HCT116 (cell line): ENCODE measurements around the gene RBKS. TPM values are rescaled to one million over a fixed set of nuclear protein-coding genes. Genes with fewer than 3 reads are reported as not detected.
"Not testable (repeated sequence)": the region's sequence is repeated elsewhere in the genome, so short reads cannot be mapped to it uniquely, and the experiment has no call there.

Experiments
- ATAC-seq: fragments of 200-7000 bp; cut with Tn5 transposase; 2 replicates; pipeline ENCODE4 v1.9.1; 2020; ENCODE audit warnings: mild to moderate bottlenecking, moderate library complexity
- BruUV-seq: library from RNA; stranded (reverse); fragments of 400-500 nt; replicated peaks from 2 replicates; lab custom pipeline; 2021; lab: Mats Ljungman, UMichigan
- CTCF ChIA-PET: fragments of 300-600 bp; sonication (Branson Sonifier 250); formaldehyde crosslinking; loops from one replicate; lab custom pipeline; 2021; ENCODE audit warnings: antibody characterized with exemption; lab: Charles Lee
- POLR2A ChIA-PET: fragments of 300-600, 350-600 bp; sonication (Branson Sonifier 250); formaldehyde crosslinking; loops from one replicate; lab custom pipeline; 2021; ENCODE audit warnings: antibody characterized with exemption; lab: Charles Lee
- RAD21 ChIA-PET, 2 experiments: fragments of 300-600 bp; sonication (Branson Sonifier 250); formaldehyde crosslinking; loops; one replicate each; lab custom pipeline; 2023; ENCODE audit warnings: low total read pairs in 2 of 2; ENCODE audit not compliant: uncharacterized antibody in 2 of 2, unreplicated experiment in 2 of 2, low non-redundant PET in 1 of 2; lab: Charles Lee
- DNase-seq: peaks from one replicate; pipeline ENCODE4 v3.0.0-alpha.2; 2010; ENCODE audit warnings: low read depth, low spot score
- H2AFZ ChIP-seq: fragments of 200-600 bp; shearing (Covaris generic), sonication (generic); 2 replicates; pipeline ENCODE4 v1.6.1; 2017; ENCODE audit warnings: low read depth, mixed run types, mixed read lengths, antibody characterized with exemption, low read length; ENCODE audit not compliant: poor library complexity, severe bottlenecking
- H3K27ac ChIP-seq: 2 replicates; pipeline ENCODE4 v1.5.1; 2012; ENCODE audit warnings: low read depth, low read length
- H3K27me3 ChIP-seq: fragments of 200-600 bp; sonication (generic); 2 replicates; pipeline ENCODE4 v1.6.1; 2016; ENCODE audit warnings: mixed run types, low read length, mixed read lengths; ENCODE audit not compliant: insufficient read depth
- H3K36me3 ChIP-seq, 2 experiments: fragments of 200-500 bp in 1 of 2; fragments of 200-600 bp in 1 of 2; sonication (Bioruptor generic) in 1 of 2; sonication (generic) in 1 of 2; 2 replicates each; pipeline versions ENCODE4 v1.5.1 to v1.6.1; 2014 to 2016; ENCODE audit warnings: low read length in 2 of 2, inconsistent platforms in 1 of 2, mixed read lengths in 1 of 2, mixed run types in 1 of 2; ENCODE audit not compliant: insufficient read depth in 2 of 2, control insufficient read depth in 1 of 2
- H3K4me1 ChIP-seq, 2 experiments: fragments of 200-600 bp in 1 of 2; sonication (generic) in 1 of 2; 2 replicates each; pipeline versions ENCODE4 v1.5.1 to v1.6.1; 2012 to 2017; ENCODE audit warnings: low read length in 2 of 2, inconsistent platforms in 1 of 2, mild to moderate bottlenecking in 1 of 2, mixed read lengths in 1 of 2, mixed run types in 1 of 2, moderate library complexity in 1 of 2; ENCODE audit not compliant: insufficient read depth in 2 of 2, control insufficient read depth in 1 of 2
- H3K4me2 ChIP-seq: fragments of 200-600 bp; sonication (generic); 2 replicates; pipeline ENCODE4 v1.6.1; 2017; ENCODE audit warnings: mixed run types, low read length, mixed read lengths
- H3K4me3 ChIP-seq, 2 experiments: fragments of 200-600 bp in 1 of 2; sonication (generic) in 1 of 2; replicated peaks in 1 of 2; 2 replicates each; pipeline ENCODE4 v1.5.1; 2011 to 2016; ENCODE audit warnings: low read length in 2 of 2, control low read depth in 1 of 2, low read depth in 1 of 2, mild to moderate bottlenecking in 1 of 2, mixed read lengths in 1 of 2, mixed run types in 1 of 2
- H3K79me2 ChIP-seq: fragments of 200-600 bp; sonication (generic); 2 replicates; pipeline ENCODE4 v1.6.1; 2017; ENCODE audit warnings: mild to moderate bottlenecking, mixed run types, low read length, moderate library complexity, mixed read lengths; ENCODE audit not compliant: insufficient read depth
- H3K9ac ChIP-seq: fragments of 200-600 bp; sonication (generic); 2 replicates; pipeline ENCODE4 v1.6.1; 2016; ENCODE audit warnings: low read length, mixed read lengths
- H3K9me2 ChIP-seq: fragments of 200-600 bp; sonication (generic), shearing (Covaris generic); 2 replicates; pipeline ENCODE4 v1.6.1; 2017; ENCODE audit warnings: mixed run types, mild to moderate bottlenecking, moderate library complexity; ENCODE audit not compliant: insufficient read depth
- H3K9me3 ChIP-seq, 2 experiments: fragments of 200-500 bp in 1 of 2; fragments of 200-600 bp in 1 of 2; sonication (Bioruptor generic) in 1 of 2; sonication (generic) in 1 of 2; 2 replicates each; pipeline ENCODE4 v1.6.1; 2014 to 2017; ENCODE audit warnings: low read length in 2 of 2, mixed read lengths in 2 of 2, inconsistent platforms in 1 of 2, low read depth in 1 of 2, mild to moderate bottlenecking in 1 of 2, mixed run types in 1 of 2, moderate library complexity in 1 of 2; ENCODE audit not compliant: control insufficient read depth in 1 of 2, insufficient read depth in 1 of 2
- H4K20me1 ChIP-seq: fragments of 200-600 bp; sonication (generic), shearing (Covaris generic); 2 replicates; pipeline ENCODE4 v1.6.1; 2017; ENCODE audit warnings: mixed run types, mild to moderate bottlenecking, moderate library complexity; ENCODE audit not compliant: insufficient read depth
- CBX3 ChIP-seq: IDR thresholded peaks from 2 replicates; pipeline ENCODE4 v1.6.1; 2012; ENCODE audit warnings: low read depth
- EGR1 ChIP-seq: IDR thresholded peaks from 2 replicates; pipeline ENCODE4 v1.6.1; 2012; ENCODE audit warnings: low read depth
- EZH2 ChIP-seq: fragments of 200-600 bp; sonication (generic); IDR thresholded peaks from 2 replicates; pipeline ENCODE4 v1.6.1; 2017; ENCODE audit warnings: antibody characterized with exemption, mixed run types
- JUND ChIP-seq: IDR thresholded peaks from 2 replicates; pipeline ENCODE4 v1.6.1; 2012
- POLR2AphosphoS5 ChIP-seq: IDR thresholded peaks from 2 replicates; pipeline ENCODE4 v1.6.1; 2011; ENCODE audit warnings: mild to moderate bottlenecking, low read depth, low read length, moderate library complexity
- RAD21 ChIP-seq: IDR thresholded peaks from 2 replicates; pipeline ENCODE4 v1.6.1; 2012; ENCODE audit warnings: low read depth, mild to moderate bottlenecking
- REST ChIP-seq: IDR thresholded peaks from 2 replicates; pipeline ENCODE4 v1.6.1; 2012; ENCODE audit warnings: low read depth
- SP1 ChIP-seq: IDR thresholded peaks from 2 replicates; pipeline ENCODE4 v1.6.1; 2012; ENCODE audit warnings: low read depth
- SRF ChIP-seq: IDR thresholded peaks from 2 replicates; pipeline ENCODE4 v1.6.1; 2012; ENCODE audit warnings: low read depth
- ZBTB33 ChIP-seq: IDR thresholded peaks from 2 replicates; pipeline ENCODE4 v1.6.1; 2011; ENCODE audit warnings: mild to moderate bottlenecking, low read length, moderate library complexity; ENCODE audit not compliant: insufficient replicate concordance; ENCODE audit errors: extremely low read depth
- intact Hi-C: fragments of 100-400 bp; cut with micrococcal nuclease; formaldehyde crosslinking; loops from 2 replicates; pipeline ENCODE4 v1.10.0; 2022
- total RNA-seq: library from RNA; stranded (reverse); gene quantifications from one replicate; pipeline ENCODE4 v1.2.1, GENCODE V29; 2021; ENCODE audit not compliant: unreplicated experiment

The RBKS gene
- total RNA-seq, 1 experiment from 2014 or later, result 2.4 TPM

GRCh38 chr2:27866237-27866636, 23.9 kb downstream of the RBKS start:
- Histone ChIP-seq H3K9me3 (no peaks in the 10 kb centered on the region), H3K4me3 (no peak overlapping the region), H3K79me2 (no peaks in the 10 kb centered on the region), H4K20me1 (no peaks in the 10 kb centered on the region), H3K27me3 (no peaks in the 10 kb centered on the region), H3K36me3 (no peaks in the 10 kb centered on the region), H3K4me1 (no peaks in the 10 kb centered on the region), H3K9me2 (no peaks in the 10 kb centered on the region), H3K27ac (no peak overlapping the region), H2AFZ (no peak overlapping the region), H3K9ac (no peak overlapping the region), H3K4me2 (no peak overlapping the region)
- no peak for TF ChIP-seq SRF
- no peak for TF ChIP-seq EZH2
- no peak for TF ChIP-seq ZBTB33
- TF ChIP-seq SP1, result no peak
- no peak for TF ChIP-seq EGR1
- no peak for TF ChIP-seq JUND
- TF ChIP-seq POLR2AphosphoS5, result no peak
- no peak for TF ChIP-seq RAD21
- TF ChIP-seq REST, result no peak
- TF ChIP-seq CBX3, result no peak
- POLR2A ChIA-PET, result no interaction called here
- no TSS peak for BruUV-seq
- intact Hi-C loops, result no loop called here
- no peak for ATAC-seq
- DNase-seq, result no peak
- RAD21 ChIA-PET, result no interaction called here
- CTCF ChIA-PET, result no interaction called here

GRCh38 chr2:27863955-27864354, 26.2 kb downstream of the RBKS start:
- DNase-seq, H3K36me3 ChIP-seq, H4K20me1 ChIP-seq, POLR2A ChIA-PET, CTCF ChIA-PET, H3K79me2 ChIP-seq, H3K9me2 ChIP-seq, BruUV-seq, H3K4me2 ChIP-seq, H3K9me3 ChIP-seq, RAD21 ChIA-PET, H3K27me3 ChIP-seq, H3K4me1 ChIP-seq, H2AFZ ChIP-seq, H3K4me3 ChIP-seq, H3K9ac ChIP-seq, intact Hi-C loops, ATAC-seq, H3K27ac ChIP-seq: not testable (repeated sequence)
